AG04450 (cell line): Measurements from ENCODE around the gene RFX4. TPM values are rescaled to one million over a fixed set of nuclear protein-coding genes. Genes with fewer than 3 reads are reported as not detected.

Experiments used
- CTCF ChIA-PET: fragments of 300-600, 350-600 bp; formaldehyde crosslinking; extraction: SDS; loops from one replicate; lab custom pipeline; 2022; ENCODE audit warnings: antibody characterized with exemption, inconsistent platforms; lab: Charles Lee
- POLR2A ChIA-PET: fragments of 350-600 bp; formaldehyde crosslinking; extraction: SDS; loops from one replicate; lab custom pipeline; 2021; ENCODE audit warnings: antibody characterized with exemption, inconsistent platforms; lab: Yijun Ruan, JAX
- DNase-seq: peaks from one replicate; pipeline ENCODE4 v3.0.0-alpha.2; 2011; ENCODE audit warnings: low read depth, low spot score
- H3K27ac ChIP-seq: one replicate; pipeline ENCODE4 v1.5.1; 2012; ENCODE audit warnings: low read depth, low read length, control low read depth
- H3K27me3 ChIP-seq: one replicate; pipeline ENCODE4 v1.6.0; 2012; ENCODE audit warnings: low read length; ENCODE audit not compliant: control insufficient read depth, insufficient read depth
- H3K4me3 ChIP-seq: 2 replicates; pipeline ENCODE4 v1.5.1; 2011; ENCODE audit warnings: mild to moderate bottlenecking, low read depth, low read length, control low read depth
- H3K9me3 ChIP-seq: 2 replicates; pipeline ENCODE4 v1.5.1; 2012; ENCODE audit warnings: low read length; ENCODE audit not compliant: control insufficient read depth, insufficient read depth
- CTCF ChIP-seq: IDR thresholded peaks from 2 replicates; pipeline ENCODE4 v1.5.1; 2011; ENCODE audit warnings: low read depth, low read length, control low read depth, inconsistent platforms
- polyA plus RNA-seq: library from polyadenylated mRNA; depleted of rRNA; stranded (reverse); fragments of >200 nt; gene quantifications from 2 replicates; pipeline ENCODE4 v1.2.3, GENCODE V29; 2011

RFX4 gene
- polyA plus RNA-seq, 1 experiment: not detected

DNA sequence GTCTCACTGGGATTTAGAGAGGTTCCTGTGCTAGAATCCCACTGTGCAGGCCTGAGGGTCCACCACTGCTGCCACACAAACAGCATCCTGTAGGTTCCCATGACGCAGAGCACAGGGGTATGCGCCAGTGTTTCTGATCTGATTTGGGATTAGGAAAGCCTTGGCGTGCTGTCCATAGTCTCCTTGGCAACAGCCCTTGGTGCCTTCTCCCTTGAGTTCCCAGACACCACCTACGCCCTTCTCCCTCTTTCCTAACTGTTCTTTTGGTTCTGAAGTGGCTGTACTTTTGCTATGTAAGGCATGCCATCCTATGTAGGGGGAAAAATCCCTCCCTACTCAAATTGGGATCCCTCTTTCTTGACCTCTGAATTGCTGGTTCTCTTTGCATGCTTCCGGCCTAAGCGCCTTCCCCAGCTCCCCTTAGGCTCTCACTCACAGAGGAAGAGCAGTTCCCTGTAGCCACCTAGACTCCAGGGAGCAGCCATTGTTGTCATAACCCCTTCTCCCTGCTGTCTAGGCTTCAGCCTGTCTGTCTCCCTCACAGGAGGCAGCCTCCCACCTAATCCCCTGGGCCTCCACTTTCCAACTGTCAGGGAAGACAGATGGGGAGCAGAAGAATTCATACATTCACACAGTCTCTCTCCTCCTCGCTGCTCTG is 176.9 kb downstream of the RFX4 start:
- ChIA-PET CTCF (no interaction called here), POLR2A (no interaction called here)
- H3K9me3 ChIP-seq: no peaks in the 10 kb centered on the region
- H3K4me3 ChIP-seq: no peak overlapping the region
- H3K27ac ChIP-seq: no peak overlapping the region
- DNase-seq: no peak
- TF ChIP-seq CTCF: no peak
- H3K27me3 ChIP-seq: no peaks in the 10 kb centered on the region

- no peak for TF ChIP-seq CTCF
- H3K4me3 ChIP-seq: no peak overlapping the region
- POLR2A ChIA-PET: no interaction called here
- H3K27ac ChIP-seq: no peak overlapping the region
- H3K9me3 ChIP-seq: no peaks in the 10 kb centered on the region
- no peak for DNase-seq
- H3K27me3 ChIP-seq: no peaks in the 10 kb centered on the region
- CTCF ChIA-PET: no interaction called here
These were observed 177.4 kb downstream of the RFX4 start for GRCh38 chr12:106760184-106760531.

GRCh38 chr12:106764220-106764619 is 181.4 kb downstream of the RFX4 start:
- H3K27me3 ChIP-seq: no peaks in the 10 kb centered on the region
- no peak overlapping the region for H3K27ac ChIP-seq
- no peak for TF ChIP-seq CTCF
- POLR2A ChIA-PET: no interaction called here
- DNase-seq: no peak
- no peaks in the 10 kb centered on the region for H3K9me3 ChIP-seq
- H3K4me3 ChIP-seq: no peak overlapping the region
- CTCF ChIA-PET: no interaction called here

- Histone ChIP-seq H3K27me3 (no peaks in the 10 kb centered on the region), H3K9me3 (no peaks in the 10 kb centered on the region), H3K4me3 (no peak overlapping the region), H3K27ac (no peak overlapping the region)
- ChIA-PET CTCF (interaction anchor here (1.6 kb wide), 1 partner anchor 155 kb away, joined by 6 read pairs; no protein-coding TSS in a partner anchor), POLR2A (interaction anchor here (0.8 kb wide), 1 partner anchor 76 kb away, joined by 3 read pairs; no protein-coding TSS in a partner anchor)
- no peak for DNase-seq
- TF ChIP-seq CTCF: no peak
These were observed 181.9 kb downstream of the RFX4 start for GRCh38 chr12:106764738-106765137.

DNA sequence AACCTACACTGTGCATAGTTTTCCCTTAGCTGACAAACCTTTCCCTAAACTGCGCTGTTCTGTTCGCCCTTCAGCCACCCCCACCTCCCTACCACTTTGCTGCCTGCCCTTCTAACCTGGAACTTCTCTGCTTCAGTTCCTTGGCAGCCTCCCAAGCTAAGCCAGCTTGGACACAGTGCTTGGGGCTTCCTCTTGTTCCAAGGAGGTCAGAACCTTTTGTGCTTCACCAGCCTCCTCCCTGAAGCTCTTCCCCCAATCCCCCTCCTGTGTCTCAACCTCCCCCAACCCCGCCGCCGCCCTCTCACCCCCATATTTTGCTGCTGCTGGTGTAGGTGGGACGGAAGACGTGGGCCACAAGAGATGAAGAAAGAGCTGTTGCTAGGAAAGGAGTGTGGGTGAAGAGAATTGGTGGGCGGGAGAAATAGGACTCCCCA is 183.6 kb downstream of the RFX4 start:
- no peak for TF ChIP-seq CTCF
- H3K4me3 ChIP-seq: no peak overlapping the region
- no peaks in the 10 kb centered on the region for H3K9me3 ChIP-seq
- DNase-seq: no peak
- H3K27me3 ChIP-seq: no peaks in the 10 kb centered on the region
- ChIA-PET POLR2A (no interaction called here), CTCF (interaction anchor here (0.5 to 1.6 kb wide), 2 partner anchors 83 to 153 kb away, joined by 5 to 6 read pairs; no protein-coding TSS in a partner anchor)
- no peak overlapping the region for H3K27ac ChIP-seq
